LNCAP (cell line): ENCODE data around the gene RNF13.

Experiments used
- TF ChIP-seq, protein P1 (sequence below): fragments of 450-650 bp; IDR thresholded peaks from 2 replicates; pipeline ENCODE4 v1.5.1; 2017; ENCODE audit warnings: mild to moderate bottlenecking

Gene RNF13

GRCh38 chr3:149784064-149784704, 28.8 kb upstream of the RNF13 start:
- TF ChIP-seq, protein P1, sequence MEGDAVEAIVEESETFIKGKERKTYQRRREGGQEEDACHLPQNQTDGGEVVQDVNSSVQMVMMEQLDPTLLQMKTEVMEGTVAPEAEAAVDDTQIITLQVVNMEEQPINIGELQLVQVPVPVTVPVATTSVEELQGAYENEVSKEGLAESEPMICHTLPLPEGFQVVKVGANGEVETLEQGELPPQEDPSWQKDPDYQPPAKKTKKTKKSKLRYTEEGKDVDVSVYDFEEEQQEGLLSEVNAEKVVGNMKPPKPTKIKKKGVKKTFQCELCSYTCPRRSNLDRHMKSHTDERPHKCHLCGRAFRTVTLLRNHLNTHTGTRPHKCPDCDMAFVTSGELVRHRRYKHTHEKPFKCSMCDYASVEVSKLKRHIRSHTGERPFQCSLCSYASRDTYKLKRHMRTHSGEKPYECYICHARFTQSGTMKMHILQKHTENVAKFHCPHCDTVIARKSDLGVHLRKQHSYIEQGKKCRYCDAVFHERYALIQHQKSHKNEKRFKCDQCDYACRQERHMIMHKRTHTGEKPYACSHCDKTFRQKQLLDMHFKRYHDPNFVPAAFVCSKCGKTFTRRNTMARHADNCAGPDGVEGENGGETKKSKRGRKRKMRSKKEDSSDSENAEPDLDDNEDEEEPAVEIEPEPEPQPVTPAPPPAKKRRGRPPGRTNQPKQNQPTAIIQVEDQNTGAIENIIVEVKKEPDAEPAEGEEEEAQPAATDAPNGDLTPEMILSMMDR: no peak

DNA sequence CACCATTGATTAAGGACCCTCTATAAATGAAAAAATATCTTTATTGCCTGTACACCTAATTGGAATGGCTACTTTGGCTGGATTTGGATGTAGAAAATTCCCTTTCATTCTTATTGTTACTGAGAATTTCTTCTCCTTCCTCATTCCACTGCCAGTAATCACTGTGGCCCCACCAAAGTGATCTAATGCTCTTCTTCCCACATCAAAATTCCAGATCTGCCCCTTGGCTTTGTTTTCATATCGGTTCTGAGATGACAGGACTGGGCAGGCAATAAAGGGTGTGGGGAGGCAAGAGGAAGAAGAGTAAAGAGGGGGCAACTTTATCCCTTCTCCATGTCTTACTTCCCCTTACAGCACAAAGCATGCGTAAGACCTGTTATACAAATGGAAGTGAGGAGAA, 22.7 kb upstream of the RNF13 start:
- TF ChIP-seq, protein P1: no peak

GRCh38 chr3:149790698-149791097, 22.3 kb upstream of the RNF13 start:
- TF ChIP-seq, protein P1: no peak

GRCh38 chr3:149792452-149793270, 20.4 kb upstream of the RNF13 start, which contains the start of gene ANKUB1:
ANKUB1 (minus strand) TSS chr3:149792554; CDS start chr3:149792366, 188 bp downstream.
- TF ChIP-seq, protein P1: no peak

DNA sequence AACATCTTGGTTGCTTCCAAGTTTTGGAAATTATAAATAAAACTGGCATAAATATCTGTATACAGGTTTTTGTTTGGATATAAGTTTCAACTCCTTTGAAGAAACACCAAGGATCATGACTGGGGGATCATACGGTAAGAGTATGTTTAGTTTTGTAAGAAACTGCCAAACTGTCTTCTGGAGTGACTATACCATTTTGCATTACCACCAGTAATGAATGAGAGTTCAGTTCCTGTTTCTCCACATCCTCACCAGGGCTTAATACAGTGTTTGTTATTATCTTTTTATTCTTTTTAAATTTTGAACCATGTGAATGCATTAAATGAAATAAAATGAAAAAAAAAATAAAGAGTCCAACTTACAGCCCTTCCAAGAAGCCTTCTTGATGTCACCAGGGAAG, 17.0 kb upstream of the RNF13 start:
- TF ChIP-seq, protein P1: no peak

DNA sequence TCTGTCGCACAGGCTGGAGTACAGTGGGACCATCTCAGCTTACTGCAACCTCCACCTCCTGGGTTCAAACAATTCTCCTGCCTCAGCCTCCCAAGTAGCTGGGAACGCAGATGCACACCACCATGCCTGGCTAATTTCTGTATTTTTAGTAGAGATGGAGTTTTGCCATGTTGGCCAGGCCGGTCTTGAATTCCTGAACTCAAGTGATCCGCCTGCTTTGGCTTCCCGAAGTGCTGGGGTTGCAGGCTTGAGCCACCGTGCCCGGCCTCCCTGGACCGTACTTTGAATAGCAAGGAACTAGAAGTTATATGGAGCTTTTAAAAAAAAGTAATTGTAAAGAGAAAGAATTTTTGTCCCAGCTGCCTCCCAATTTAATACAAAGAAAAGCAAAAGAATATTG, 12.3 kb upstream of the RNF13 start:
- TF ChIP-seq, protein P1: no peak

- TF ChIP-seq, protein P1: no peak
These were observed 11.8 kb upstream of the RNF13 start for GRCh38 chr3:149801195-149801594.
